H9 (cell line): ENCODE measurements around the gene SLC39A10. TPM values are rescaled to one million over a fixed set of nuclear protein-coding genes. Genes with fewer than 3 reads are reported as not detected.

ENCODE experiments used
- DNase-seq: peaks from one replicate; pipeline ENCODE4 v3.0.0-alpha.2; 2017
- H2AFZ ChIP-seq: one replicate; pipeline ENCODE4 v1.6.1; 2013; ENCODE audit warnings: mild to moderate bottlenecking, low read length, control low read depth, moderate library complexity
- H2AK5ac ChIP-seq: 2 replicates; pipeline ENCODE4 v1.6.1; 2013; ENCODE audit warnings: low read length, control low read depth, mixed read lengths; ENCODE audit not compliant: insufficient read length
- H2BK120ac ChIP-seq: one replicate; pipeline ENCODE4 v1.6.1; 2013; ENCODE audit warnings: low read depth, mild to moderate bottlenecking, low read length, control low read depth, inconsistent platforms; ENCODE audit not compliant: poor library complexity, severe bottlenecking
- H2BK12ac ChIP-seq: 2 replicates; pipeline ENCODE4 v1.6.1; 2013; ENCODE audit warnings: low read length, control low read depth, mixed read lengths, low read depth; ENCODE audit not compliant: insufficient read length
- H2BK15ac ChIP-seq: 2 replicates; pipeline ENCODE4 v1.6.1; 2013; ENCODE audit warnings: low read depth, low read length, control low read depth
- H2BK20ac ChIP-seq: one replicate; pipeline ENCODE4 v1.6.1; 2013; ENCODE audit warnings: low read depth, mild to moderate bottlenecking, low read length, control low read depth, inconsistent platforms; ENCODE audit not compliant: poor library complexity, severe bottlenecking
- H2BK5ac ChIP-seq: 2 replicates; pipeline ENCODE4 v1.6.1; 2013; ENCODE audit warnings: low read length, control low read depth, mixed read lengths; ENCODE audit not compliant: insufficient read length
- H3K14ac ChIP-seq: 2 replicates; pipeline ENCODE4 v1.6.1; 2013; ENCODE audit warnings: low read length, control low read depth; ENCODE audit not compliant: insufficient read depth
- H3K18ac ChIP-seq: 2 replicates; pipeline ENCODE4 v1.6.1; 2013; ENCODE audit warnings: low read depth, mild to moderate bottlenecking, mixed read lengths, low read length, control low read depth; ENCODE audit not compliant: insufficient read length
- H3K23ac ChIP-seq: 2 replicates; pipeline ENCODE4 v1.6.1; 2013; ENCODE audit warnings: low read length, control low read depth, mixed read lengths, low read depth; ENCODE audit not compliant: insufficient read length
- H3K23me2 ChIP-seq: 2 replicates; pipeline ENCODE4 v1.6.1; 2013; ENCODE audit warnings: low read depth, mild to moderate bottlenecking, mixed read lengths, low read length, control low read depth; ENCODE audit not compliant: insufficient read length, poor library complexity, severe bottlenecking
- H3K27ac ChIP-seq: 2 replicates; pipeline ENCODE4 v1.5.1; 2013; ENCODE audit warnings: low read length, control low read depth, mixed read lengths, low read depth; ENCODE audit not compliant: insufficient read length
- H3K27me3 ChIP-seq: 2 replicates; pipeline ENCODE4 v1.6.1; 2013; ENCODE audit warnings: low read length, control low read depth, inconsistent platforms; ENCODE audit not compliant: insufficient read depth
- H3K4ac ChIP-seq: 2 replicates; pipeline ENCODE4 v1.6.1; 2013; ENCODE audit warnings: low read depth, mild to moderate bottlenecking, control low read depth, inconsistent platforms, low read length, moderate library complexity
- H3K4me1 ChIP-seq: 2 replicates; pipeline ENCODE4 v1.6.1; 2013; ENCODE audit warnings: low read length, control low read depth, inconsistent platforms; ENCODE audit not compliant: insufficient read depth
- H3K4me2 ChIP-seq: 2 replicates; pipeline ENCODE4 v1.6.1; 2013; ENCODE audit warnings: low read length, control low read depth, mixed read lengths; ENCODE audit not compliant: insufficient read length, insufficient read depth
- H3K56ac ChIP-seq: 2 replicates; pipeline ENCODE4 v1.6.1; 2013; ENCODE audit warnings: low read depth, mild to moderate bottlenecking, mixed read lengths, low read length, control low read depth; ENCODE audit not compliant: insufficient read length
- H3K79me1 ChIP-seq: 2 replicates; pipeline ENCODE4 v1.6.1; 2013; ENCODE audit warnings: low read depth, mild to moderate bottlenecking, moderate library complexity, low read length, control low read depth, inconsistent platforms; ENCODE audit not compliant: insufficient read depth, poor library complexity, severe bottlenecking
- H3K79me2 ChIP-seq: 2 replicates; pipeline ENCODE4 v1.6.1; 2013; ENCODE audit warnings: low read length, control low read depth, inconsistent platforms; ENCODE audit not compliant: insufficient read depth
- H3K9ac ChIP-seq: 2 replicates; pipeline ENCODE4 v1.6.1; 2013; ENCODE audit warnings: low read length, control low read depth, mixed read lengths; ENCODE audit not compliant: insufficient read length; ENCODE audit errors: extremely low read depth
- H3K9me3 ChIP-seq: one replicate; pipeline ENCODE4 v1.6.1; 2013; ENCODE audit warnings: low read depth, low read length, inconsistent platforms; ENCODE audit not compliant: control insufficient read depth
- H3T11ph ChIP-seq: one replicate; pipeline ENCODE4 v1.6.1; 2013; ENCODE audit warnings: mild to moderate bottlenecking, low read length, control low read depth, inconsistent platforms
- H4K20me1 ChIP-seq: one replicate; pipeline ENCODE4 v1.6.1; 2013; ENCODE audit not compliant: control insufficient read depth, insufficient read length, insufficient read depth
- H4K5ac ChIP-seq: 2 replicates; pipeline ENCODE4 v1.6.1; 2013; ENCODE audit warnings: low read depth, mild to moderate bottlenecking, mixed read lengths, low read length, control low read depth; ENCODE audit not compliant: insufficient read length
- H4K8ac ChIP-seq: replicated peaks from 2 replicates; pipeline ENCODE4 v1.6.1; 2013; ENCODE audit warnings: low read length, control low read depth, mixed read lengths, low read depth; ENCODE audit not compliant: insufficient read length
- H4K91ac ChIP-seq: 2 replicates; pipeline ENCODE4 v1.6.1; 2013; ENCODE audit warnings: low read depth, mild to moderate bottlenecking, moderate library complexity, mixed read lengths, low read length, control low read depth; ENCODE audit not compliant: insufficient read length
- H3K27ac Mint-ChIP-seq, 3 experiments: 2 replicates in 2 of 3; 3 replicates in 1 of 3; pipeline ENCODE4 v1.8.0; 2020 to 2021; ENCODE audit warnings: mixed read lengths in 3 of 3, mild to moderate bottlenecking in 1 of 3, moderate library complexity in 1 of 3
- H3K27me3 Mint-ChIP-seq: 2 replicates; pipeline ENCODE4 v1.8.0; 2021; ENCODE audit warnings: low read depth, mild to moderate bottlenecking, moderate library complexity, mixed read lengths
- H3K36me3 Mint-ChIP-seq, 3 experiments: 2 replicates in 2 of 3; 3 replicates in 1 of 3; pipeline ENCODE4 v1.8.0; 2020 to 2021; ENCODE audit warnings: low read depth in 3 of 3, mixed read lengths in 3 of 3; ENCODE audit not compliant: insufficient read depth in 1 of 3
- H3K4me1 Mint-ChIP-seq, 2 experiments: 2 replicates each; pipeline ENCODE4 v1.8.0; 2020; ENCODE audit warnings: mixed read lengths in 2 of 2
- H3K4me3 Mint-ChIP-seq, 2 experiments: 2 replicates in 1 of 2; 3 replicates in 1 of 2; pipeline ENCODE4 v1.8.0; 2020 to 2021; ENCODE audit warnings: mild to moderate bottlenecking in 2 of 2, mixed read lengths in 2 of 2, moderate library complexity in 1 of 2
- H3K9me3 Mint-ChIP-seq, 2 experiments: 2 replicates in 1 of 2; 3 replicates in 1 of 2; pipeline ENCODE4 v1.8.0; 2020; ENCODE audit warnings: mild to moderate bottlenecking in 2 of 2, mixed read lengths in 2 of 2, moderate library complexity in 1 of 2
- CTCF ChIP-seq: fragments of 200-600 bp; sonication (generic); conservative IDR thresholded peaks from 3 replicates; pipeline ENCODE4 v1.8.0; 2021; ENCODE audit warnings: antibody characterized with exemption, mild to moderate bottlenecking
- WGBS: extraction: QIAGEN DNeasy Blood & Tissue Kit; methylation state at CpG from one replicate; pipeline ENCODE4 v1.1.7; 2013; ENCODE audit warnings: missing lambda C conversion rate, low lambda C conversion rate, mixed read lengths; ENCODE audit not compliant: insufficient read length; ENCODE audit errors: extremely low coverage; 5-methylcytosine and 5-hydroxymethylcytosine counted together
- total RNA-seq: library from RNA; stranded (reverse); gene quantifications from 2 replicates; pipeline ENCODE4 v1.2.1, GENCODE V29; 2021

SLC39A10 gene
- total RNA-seq, 1 experiment from 2014 or later = 161 TPM

GRCh38 chr2:195628666-195629065, 28.4 kb upstream of the SLC39A10 start:
- peaks cover 0 to 5% of the 10 kb centered on the region in 2 experiments; a peak in 2 of 5 replicates for H3K9me3 Mint-ChIP-seq
- no peak overlapping the region for H3K9ac ChIP-seq
- H2BK5ac ChIP-seq = no peak overlapping the region
- H3K23ac ChIP-seq = no peak overlapping the region
- no peak overlapping the region for H2BK15ac ChIP-seq
- no peak overlapping the region for H3K4me2 ChIP-seq
- no peaks in the 10 kb centered on the region for H3K4me1 ChIP-seq
- TF ChIP-seq CTCF = no peak
- H4K5ac ChIP-seq = no peak overlapping the region
- H3K27ac ChIP-seq = no peak overlapping the region
- H2AFZ ChIP-seq = no peak overlapping the region
- H2BK20ac ChIP-seq = no peak overlapping the region
- no peak overlapping the region for H3K18ac ChIP-seq
- no peaks in the 10 kb centered on the region for H3K9me3 ChIP-seq
- H3K4me3 Mint-ChIP-seq = no peak overlapping the region
- no peak overlapping the region for H2BK12ac ChIP-seq
- H3K27me3 Mint-ChIP-seq = no peaks in the 10 kb centered on the region
- no peaks in the 10 kb centered on the region for H4K20me1 ChIP-seq
- H4K8ac ChIP-seq = no peak overlapping the region
- no peak overlapping the region for H3K14ac ChIP-seq
- H3K4me1 Mint-ChIP-seq = no peaks in the 10 kb centered on the region
- no CpG with 5 or more reads among the region's 1 CpG for WGBS
- H2BK120ac ChIP-seq = no peak overlapping the region
- no peaks in the 10 kb centered on the region for H3K23me2 ChIP-seq
- H3K36me3 Mint-ChIP-seq = peaks cover 0 to 7% (median 6%) of the 10 kb centered on the region in 3 experiments; a peak in 5 of 7 replicates
- no peaks in the 10 kb centered on the region for H3K79me1 ChIP-seq
- no peaks in the 10 kb centered on the region; the same call in 1 of the 2 replicates for H3K79me2 ChIP-seq
- H4K91ac ChIP-seq = no peak overlapping the region
- no peaks in the 10 kb centered on the region for H3K27me3 ChIP-seq
- no peak overlapping the region for H3K4ac ChIP-seq
- no peak overlapping the region for H3K56ac ChIP-seq
- no peak overlapping the region for H3T11ph ChIP-seq
- H2AK5ac ChIP-seq = no peak overlapping the region
- H3K27ac Mint-ChIP-seq = no peak overlapping the region
- DNase-seq = no peak
